Stimulated activated CD8-positive, alpha-beta memory T cell treated with anti-CD3 and anti-CD28 coated beads, Interleukin-2, amount 100 ng/mL, for 48 hours (primary cell): ENCODE measurements around the gene DHRS7B.

Source experiments
- DNase-seq, 2 donors: peaks; one replicate each; pipeline ENCODE4 v3.0.0-alpha.2; 2020; ENCODE audit warnings: low read depth in 2 of 2

Gene DHRS7B

GRCh38 chr17:21157586-21158370, 31.0 kb downstream of the DHRS7B start:
- DNase-seq, result no peak

- DNase-seq, result no peak
Measured at GRCh38 chr17:21160401-21160800, 33.6 kb downstream of the DHRS7B start.

- no peak for DNase-seq
Measured at GRCh38 chr17:21161498-21162393, 35.0 kb downstream of the DHRS7B start.

DNA sequence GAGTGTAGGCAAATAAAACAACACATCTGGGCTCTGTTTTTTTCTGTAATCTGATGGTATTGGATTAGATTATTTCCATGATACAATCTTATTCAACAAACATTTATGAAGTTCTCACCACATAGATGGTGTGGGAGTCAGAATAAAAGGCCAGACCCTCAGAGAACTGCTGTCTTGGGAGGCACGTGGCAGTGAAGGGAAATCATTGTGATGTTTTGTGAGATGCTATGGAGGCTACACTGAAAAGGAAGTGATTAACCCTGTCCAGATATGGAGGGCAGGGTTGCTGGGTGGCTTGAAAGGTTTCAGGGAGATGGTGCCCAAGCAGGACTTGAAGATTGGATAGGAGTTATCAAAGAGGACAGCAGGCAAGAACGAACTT, 35.6 kb downstream of the DHRS7B start:
- no peak for DNase-seq

DNA sequence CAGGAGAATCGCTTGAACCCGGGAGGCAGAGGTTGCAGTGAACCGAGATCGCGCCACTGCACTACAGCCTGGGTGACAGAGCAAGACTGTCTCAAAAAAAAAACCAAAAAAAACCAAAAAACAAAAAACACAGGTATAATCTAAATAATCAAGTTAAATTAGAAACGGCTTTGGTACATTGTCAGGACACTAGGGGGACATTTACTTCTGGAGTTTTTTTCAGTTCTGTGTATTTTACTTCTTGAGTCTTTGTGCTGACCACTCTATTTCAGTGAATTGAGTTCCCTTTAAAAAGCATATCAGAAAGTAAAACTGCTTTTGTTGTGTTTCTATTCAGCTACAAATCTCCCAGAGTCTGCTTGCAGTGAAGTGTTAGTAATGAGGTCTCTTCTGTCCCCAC, 36.3 kb downstream of the DHRS7B start:
- no peak for DNase-seq

DNA sequence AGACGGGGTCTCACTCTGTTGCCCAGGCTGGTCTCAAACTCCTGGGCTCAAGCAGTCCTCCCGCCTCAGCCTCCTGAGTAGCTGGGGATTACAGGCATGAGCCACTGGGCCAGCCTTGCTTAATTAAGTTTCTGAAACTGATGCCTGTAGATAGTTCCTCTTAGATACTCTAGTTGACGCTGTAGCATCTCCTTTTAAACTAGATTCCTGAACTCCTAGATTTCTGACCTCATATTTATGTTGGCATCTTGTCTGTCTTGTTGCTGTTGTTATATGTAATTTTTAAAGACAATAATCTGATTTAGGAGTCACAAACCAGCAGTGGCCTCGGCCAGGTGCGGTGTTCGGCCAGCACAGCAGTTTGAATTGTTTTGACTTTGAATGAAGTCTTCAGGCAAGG, 37.5 kb downstream of the DHRS7B start:
- DNase-seq, result no peak

DNA sequence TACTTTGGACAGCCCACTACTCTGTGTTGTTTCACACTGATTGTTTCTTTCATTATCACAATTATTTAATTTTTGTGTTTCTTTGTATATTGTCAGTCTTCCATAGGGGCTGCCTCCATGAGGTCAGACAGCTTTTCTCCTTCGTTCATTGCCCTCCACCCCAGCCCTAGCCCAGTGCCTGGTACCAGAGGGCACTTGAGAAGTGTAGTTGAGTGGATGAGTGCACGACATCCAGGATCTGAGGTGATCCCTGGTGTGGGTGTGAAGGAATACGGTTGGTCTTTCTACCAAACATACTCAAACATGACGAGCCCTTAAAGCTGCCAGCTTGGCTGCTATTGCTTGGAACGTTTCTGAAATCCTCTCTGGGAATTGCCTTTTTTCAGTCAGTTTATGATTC, 37.9 kb downstream of the DHRS7B start:
- no peak for DNase-seq

GRCh38 chr17:21165922-21166594, 39.3 kb downstream of the DHRS7B start:
- no peak for DNase-seq

- DNase-seq, result no peak
Measured at GRCh38 chr17:21166595-21167210, 39.9 kb downstream of the DHRS7B start.

- no peak for DNase-seq
Measured at GRCh38 chr17:21167303-21167702, 40.5 kb downstream of the DHRS7B start.

GRCh38 chr17:21168555-21168865, 41.7 kb downstream of the DHRS7B start:
- no peak for DNase-seq

GRCh38 chr17:21169496-21169895, 42.7 kb downstream of the DHRS7B start:
- DNase-seq, result no peak

GRCh38 chr17:21170809-21171208, 44.0 kb downstream of the DHRS7B start:
- no peak for DNase-seq

DNA sequence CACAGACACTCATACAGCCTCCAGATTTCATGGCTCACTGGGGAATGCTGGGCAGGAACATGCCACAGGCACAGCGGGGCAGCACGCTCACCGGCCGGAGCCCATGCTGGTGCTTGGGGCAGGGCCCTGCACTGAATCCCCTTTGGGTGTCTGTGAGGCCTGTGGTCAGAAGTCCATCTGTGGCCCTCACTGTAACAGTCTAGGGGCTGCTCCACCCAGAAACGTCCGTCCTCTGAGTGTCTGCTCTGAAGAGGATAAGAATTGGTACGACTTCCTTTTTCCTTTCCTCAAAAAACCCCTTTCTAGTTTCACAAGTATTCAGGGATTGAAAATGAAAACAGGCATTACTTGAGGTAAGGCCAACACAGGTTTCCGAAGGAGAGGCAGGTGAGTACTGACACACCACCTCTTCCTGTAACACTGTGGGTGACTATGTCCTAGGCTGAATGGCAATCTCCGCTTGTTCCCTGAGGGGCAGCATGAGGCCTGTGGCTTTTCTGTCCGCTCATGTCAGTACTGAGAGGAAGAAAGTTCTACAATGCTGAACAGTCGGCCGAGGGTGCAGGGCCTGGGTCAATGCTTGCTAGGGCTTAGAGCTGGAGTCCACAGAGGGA, 44.7 kb downstream of the DHRS7B start:
- no peak for DNase-seq

DNA sequence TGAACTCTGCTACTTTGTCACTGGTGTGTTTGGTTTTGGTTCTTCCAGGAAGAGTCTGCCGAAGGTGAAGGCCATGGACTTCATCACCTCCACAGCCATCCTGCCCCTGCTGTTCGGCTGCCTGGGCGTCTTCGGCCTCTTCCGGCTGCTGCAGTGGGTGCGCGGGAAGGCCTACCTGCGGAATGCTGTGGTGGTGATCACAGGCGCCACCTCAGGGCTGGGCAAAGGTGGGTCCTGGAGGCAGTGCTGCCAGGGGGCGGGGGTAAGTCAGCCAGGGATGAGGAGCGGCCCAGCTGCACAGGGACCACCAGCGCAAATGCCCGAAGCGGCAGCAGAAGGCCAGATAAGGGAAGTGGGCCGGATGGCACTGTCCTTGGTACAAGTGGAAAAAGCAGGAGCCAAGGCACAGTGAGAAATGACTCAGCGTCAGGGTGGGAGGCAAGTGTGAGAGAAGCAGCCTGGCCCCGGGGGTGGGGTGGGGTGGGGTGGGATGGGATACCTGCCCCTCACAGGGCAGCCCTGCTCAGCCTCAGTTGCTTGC, 45.3 kb downstream of the DHRS7B start:
- no peak for DNase-seq

DNA sequence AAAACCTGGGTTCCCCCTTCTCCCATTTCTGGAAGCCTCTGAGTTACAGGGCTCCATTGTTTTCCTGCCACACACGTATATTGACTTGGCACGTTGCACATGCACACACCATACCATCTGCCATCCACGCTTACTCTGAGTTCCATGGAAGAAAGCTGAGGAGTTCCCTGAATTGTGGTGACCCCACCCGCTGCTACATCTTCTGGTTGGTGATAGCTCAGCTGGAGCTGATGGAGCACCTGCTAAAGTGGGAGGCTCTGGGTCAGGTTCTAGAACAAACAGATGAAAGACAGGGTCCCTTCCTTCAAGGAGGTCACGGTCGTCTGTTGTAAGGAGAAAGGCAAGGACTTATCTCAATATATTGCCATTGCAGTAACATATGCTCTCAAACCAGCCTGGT, 46.1 kb downstream of the DHRS7B start:
- DNase-seq, result no peak

GRCh38 chr17:21173543-21173942, 46.8 kb downstream of the DHRS7B start:
- DNase-seq, result no peak

DNA sequence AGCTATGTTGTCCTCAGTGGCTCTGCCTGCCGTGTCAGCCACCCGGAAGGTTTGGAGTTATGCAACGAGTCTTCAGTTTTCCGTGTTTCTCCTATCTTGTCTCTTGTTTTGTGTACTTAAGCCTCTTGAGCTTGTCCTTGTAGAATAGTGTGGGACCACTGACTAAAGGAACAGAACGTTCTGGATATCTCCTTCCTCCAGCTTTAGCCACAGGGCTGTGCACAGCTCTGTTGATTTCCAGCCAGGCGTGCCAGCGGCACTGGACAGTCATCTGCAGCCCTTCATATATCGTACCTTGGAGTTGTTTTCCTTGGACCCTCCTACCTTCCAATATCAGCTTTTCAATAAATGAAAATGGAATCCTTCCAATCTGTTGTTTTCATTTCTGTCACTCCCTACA, 47.4 kb downstream of the DHRS7B start:
- DNase-seq, result no peak

GRCh38 chr17:21174713-21175112, 47.9 kb downstream of the DHRS7B start:
- no peak for DNase-seq

GRCh38 chr17:21176773-21177395, 50.1 kb downstream of the DHRS7B start:
- no peak for DNase-seq

GRCh38 chr17:21177401-21177800, 50.6 kb downstream of the DHRS7B start:
- no peak for DNase-seq
